ENCODE data around the gene NINJ2.

The NINJ2 gene

DNA sequence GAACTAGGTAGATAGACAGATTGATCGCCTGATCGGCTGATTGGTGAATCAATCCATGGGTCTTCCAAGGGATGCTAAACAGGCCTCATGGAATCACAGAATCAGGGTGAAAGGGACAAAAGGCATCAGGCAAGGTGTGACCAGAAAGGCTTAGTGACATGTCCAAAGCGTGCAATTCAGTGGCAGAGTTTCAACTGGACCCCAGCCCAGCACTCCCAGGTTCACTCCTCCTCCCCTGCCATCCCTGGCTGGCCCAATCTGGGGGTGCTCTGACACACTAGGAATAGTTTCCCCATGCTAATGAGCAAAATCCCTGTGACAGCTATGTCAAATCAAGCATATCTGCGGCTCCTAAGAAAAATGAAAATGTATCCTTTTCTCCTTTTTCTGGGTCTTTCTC, 50.4 kb downstream of the NINJ2 start:
- no peaks in the 10 kb centered on the region for H4K20me1 ChIP-seq (ENCODE audit: insufficient read depth, low read length)
- no peaks in the 10 kb centered on the region for H3K79me2 ChIP-seq (ENCODE audit: low read length)
- no peaks in the 10 kb centered on the region for H3K9me3 ChIP-seq (ENCODE audit: insufficient read depth, low read length)
- H3K27me3 ChIP-seq (ENCODE audit: low read depth, low read length) = no peaks in the 10 kb centered on the region
- no peak overlapping the region for H2AFZ ChIP-seq (ENCODE audit: low read depth, low read length)
- TF ChIP-seq EZH2phosphoT487 (IDR thresholded peaks at IDR 0.05; ENCODE audit: low read depth) (no peak), CTCF (IDR thresholded peaks at IDR 0.05; ENCODE audit: low read depth, low read length) (no peak)
- H3K4me3 ChIP-seq (ENCODE audit: low read length) = no peak overlapping the region
- H3K9ac ChIP-seq (ENCODE audit: low read length) = no peak overlapping the region
- H3K4me1 ChIP-seq (ENCODE audit: low read length) = peaks cover 15% of the 10 kb centered on the region
- H3K4me2 ChIP-seq (ENCODE audit: low read length) = no peak overlapping the region
- no peak overlapping the region for H3K27ac ChIP-seq (ENCODE audit: low read length)
- H3K36me3 ChIP-seq (replicated peaks; ENCODE audit: low read depth, low read length) = no peaks in the 10 kb centered on the region

DNA sequence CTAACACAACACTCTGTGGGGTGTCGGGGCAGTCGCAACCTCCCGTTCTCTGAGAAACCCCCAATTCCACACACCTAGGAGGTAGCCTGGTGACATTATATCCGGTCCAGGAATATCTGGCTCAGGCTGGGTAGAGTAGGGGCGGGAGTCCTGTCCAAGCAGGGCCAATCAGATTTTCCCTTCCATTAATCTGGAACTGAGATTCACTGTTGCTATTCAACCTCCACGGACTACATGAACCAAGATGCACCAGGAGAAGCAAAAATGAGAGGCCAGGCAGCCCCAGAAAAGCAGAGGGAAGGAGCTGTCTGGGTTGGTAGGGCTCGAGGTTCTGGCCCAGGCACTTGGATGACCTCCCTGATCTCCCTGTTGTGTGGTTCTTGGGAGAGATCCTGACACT, 51.0 kb downstream of the NINJ2 start:
- Histone ChIP-seq H3K4me1 (ENCODE audit: low read length) (peaks cover 15% of the 10 kb centered on the region), H3K4me3 (ENCODE audit: low read length) (no peak overlapping the region), H4K20me1 (ENCODE audit: insufficient read depth, low read length) (no peaks in the 10 kb centered on the region), H3K4me2 (ENCODE audit: low read length) (no peak overlapping the region), H3K27ac (ENCODE audit: low read length) (no peak overlapping the region), H3K36me3 (replicated peaks; ENCODE audit: low read depth, low read length) (no peaks in the 10 kb centered on the region), H3K9ac (ENCODE audit: low read length) (no peak overlapping the region), H3K9me3 (ENCODE audit: insufficient read depth, low read length) (no peaks in the 10 kb centered on the region), H3K79me2 (ENCODE audit: low read length) (no peaks in the 10 kb centered on the region), H2AFZ (ENCODE audit: low read depth, low read length) (no peak overlapping the region), H3K27me3 (ENCODE audit: low read depth, low read length) (no peaks in the 10 kb centered on the region)
- TF ChIP-seq EZH2phosphoT487 (IDR thresholded peaks at IDR 0.05; ENCODE audit: low read depth) (no peak), CTCF (IDR thresholded peaks at IDR 0.05; ENCODE audit: low read depth, low read length) (no peak)

GRCh38 chr12:611721-612120, 51.5 kb downstream of the NINJ2 start:
- Histone ChIP-seq H4K20me1 (ENCODE audit: insufficient read depth, low read length) (no peaks in the 10 kb centered on the region), H3K9ac (ENCODE audit: low read length) (no peak overlapping the region), H3K27ac (ENCODE audit: low read length) (no peak overlapping the region), H3K4me2 (ENCODE audit: low read length) (no peak overlapping the region), H3K9me3 (ENCODE audit: insufficient read depth, low read length) (no peaks in the 10 kb centered on the region), H3K79me2 (ENCODE audit: low read length) (no peaks in the 10 kb centered on the region), H3K4me3 (ENCODE audit: low read length) (no peak overlapping the region), H3K27me3 (ENCODE audit: low read depth, low read length) (no peaks in the 10 kb centered on the region), H3K4me1 (ENCODE audit: low read length) (peaks cover 15% of the 10 kb centered on the region), H3K36me3 (replicated peaks; ENCODE audit: low read depth, low read length) (no peaks in the 10 kb centered on the region), H2AFZ (ENCODE audit: low read depth, low read length) (no peak overlapping the region)
- no peak for TF ChIP-seq EZH2phosphoT487 (IDR thresholded peaks at IDR 0.05; ENCODE audit: low read depth)
- TF ChIP-seq CTCF (IDR thresholded peaks at IDR 0.05; ENCODE audit: low read depth, low read length) = no peak

DNA sequence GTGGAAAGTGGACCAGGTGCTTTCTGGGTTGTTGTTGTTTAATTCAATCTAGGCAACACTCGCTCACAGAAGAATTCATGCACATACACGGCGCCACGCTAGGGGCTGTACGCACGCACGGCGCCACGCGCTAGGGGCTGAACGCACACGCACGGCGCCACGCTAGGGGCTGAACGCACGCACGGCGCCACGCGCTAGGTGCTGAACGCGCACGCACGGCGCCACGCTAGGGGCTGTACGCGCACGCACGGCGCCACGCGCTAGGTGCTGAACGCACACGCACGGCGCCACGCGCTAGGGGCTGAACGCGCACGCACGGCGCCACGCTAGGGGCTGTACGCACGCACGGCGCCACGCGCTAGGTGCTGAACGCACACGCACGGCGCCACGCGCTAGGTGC, 54.3 kb downstream of the NINJ2 start:
- Histone ChIP-seq H3K4me2 (ENCODE audit: low read length) (no peak overlapping the region), H3K27me3 (ENCODE audit: low read depth, low read length) (no peaks in the 10 kb centered on the region), H3K36me3 (replicated peaks; ENCODE audit: low read depth, low read length) (no peaks in the 10 kb centered on the region), H4K20me1 (ENCODE audit: insufficient read depth, low read length) (no peaks in the 10 kb centered on the region), H3K4me1 (ENCODE audit: low read length) (peaks cover 8% of the 10 kb centered on the region), H3K4me3 (ENCODE audit: low read length) (no peak overlapping the region), H2AFZ (ENCODE audit: low read depth, low read length) (no peak overlapping the region), H3K9me3 (ENCODE audit: insufficient read depth, low read length) (no peaks in the 10 kb centered on the region), H3K9ac (ENCODE audit: low read length) (no peak overlapping the region), H3K79me2 (ENCODE audit: low read length) (no peaks in the 10 kb centered on the region), H3K27ac (ENCODE audit: low read length) (no peak overlapping the region)
- TF ChIP-seq EZH2phosphoT487 (IDR thresholded peaks at IDR 0.05; ENCODE audit: low read depth) = no peak
- TF ChIP-seq CTCF (IDR thresholded peaks at IDR 0.05; ENCODE audit: low read depth, low read length) = no peak

All from OCI-LY3 (cell line).